Stomach smooth muscle (tissue), 2 donors: ENCODE results near the gene AMBRA1.
A peak's percentile ranks its signal among the peaks of the same experiment; 100 is the strongest.

Source experiments
- H3K27ac ChIP-seq: one replicate; pipeline ENCODE4 v1.7.0; 2013; ENCODE audit warnings: mild to moderate bottlenecking, low read length, inconsistent platforms
- H3K27me3 ChIP-seq, 2 donors: one replicate each; pipeline ENCODE4 v1.7.0; 2013; ENCODE audit warnings: low read length in 2 of 2; ENCODE audit not compliant: insufficient read depth in 2 of 2, control insufficient read depth in 1 of 2
- H3K36me3 ChIP-seq, 2 donors: one replicate each; pipeline ENCODE4 v1.7.0; 2013; ENCODE audit warnings: low read length in 2 of 2; ENCODE audit not compliant: control insufficient read depth in 2 of 2, insufficient read depth in 2 of 2
- H3K4me1 ChIP-seq: one replicate; pipeline ENCODE4 v1.7.0; 2013; ENCODE audit warnings: low read length; ENCODE audit not compliant: control insufficient read depth, insufficient read depth
- H3K4me3 ChIP-seq, 2 donors: one replicate each; pipeline ENCODE4 v1.7.0; 2013; ENCODE audit warnings: low read length in 2 of 2
- H3K9ac ChIP-seq, 2 donors: one replicate each; pipeline ENCODE4 v1.7.0; 2013; ENCODE audit warnings: low read length in 2 of 2, mild to moderate bottlenecking in 1 of 2
- H3K9me3 ChIP-seq, 2 donors: one replicate each; pipeline ENCODE4 v1.7.0; 2013; ENCODE audit warnings: low read length in 2 of 2; ENCODE audit not compliant: control insufficient read depth in 2 of 2
- donor health status: healthy.
- donor health status: Pancreatic carcinoma.

Gene AMBRA1

GRCh38 chr11:46363455-46364005, 230.3 kb downstream of the AMBRA1 start:
- no peaks in the 10 kb centered on the region for H3K9me3 ChIP-seq
- peaks cover 49% of the 10 kb centered on the region for H3K4me1 ChIP-seq
- peak overlapping the region in 1 of 2 donors; percentile 82 for H3K4me3 ChIP-seq
- H3K9ac ChIP-seq, result peak overlapping the region in 1 of 2 donors; percentile 87
- no peaks in the 10 kb centered on the region for H3K27me3 ChIP-seq
- H3K27ac ChIP-seq, result peak overlapping the region; percentile 94
- H3K36me3 ChIP-seq, result peaks cover 6% of the 10 kb centered on the region in 2 donors

GRCh38 chr11:46363031-46363407, 230.8 kb downstream of the AMBRA1 start:
- H3K9me3 ChIP-seq, result no peaks in the 10 kb centered on the region
- peak overlapping the region; percentile 94 for H3K27ac ChIP-seq
- no peaks in the 10 kb centered on the region for H3K27me3 ChIP-seq
- peak overlapping the region in 1 of 2 donors; percentile 82 for H3K4me3 ChIP-seq
- peaks cover 1% of the 10 kb centered on the region in 2 donors for H3K36me3 ChIP-seq
- peaks cover 48% of the 10 kb centered on the region for H3K4me1 ChIP-seq
- peak overlapping the region; percentile 85 to 87 for H3K9ac ChIP-seq

- Histone ChIP-seq H3K27me3 (no peaks in the 10 kb centered on the region), H3K27ac (peak overlapping the region; percentile 94), H3K36me3 (no peaks in the 10 kb centered on the region), H3K9me3 (no peaks in the 10 kb centered on the region), H3K4me3 (peak overlapping the region; percentile 82 to 83), H3K9ac (peak overlapping the region; percentile 85 to 87), H3K4me1 (peaks cover 44% of the 10 kb centered on the region)
Measured at GRCh38 chr11:46362156-46363030, 231.4 kb downstream of the AMBRA1 start.

GRCh38 chr11:46361283-46362155, 232.3 kb downstream of the AMBRA1 start:
- Histone ChIP-seq H3K4me1 (peaks cover 39% of the 10 kb centered on the region), H3K4me3 (peak overlapping the region; percentile 82 to 83), H3K9ac (peak overlapping the region; percentile 85 to 87), H3K27me3 (no peaks in the 10 kb centered on the region), H3K9me3 (no peaks in the 10 kb centered on the region), H3K36me3 (no peaks in the 10 kb centered on the region), H3K27ac (peak overlapping the region; percentile 94)

GRCh38 chr11:46360878-46361277, 232.9 kb downstream of the AMBRA1 start:
- Histone ChIP-seq H3K36me3 (no peaks in the 10 kb centered on the region), H3K4me1 (peaks cover 36% of the 10 kb centered on the region)

GRCh38 chr11:46359953-46360352, 233.9 kb downstream of the AMBRA1 start:
- H3K9ac ChIP-seq, result no peak overlapping the region
- H3K4me3 ChIP-seq, result no peak overlapping the region
- H3K36me3 ChIP-seq, result no peaks in the 10 kb centered on the region
- H3K9me3 ChIP-seq, result no peaks in the 10 kb centered on the region
- peaks cover 36% of the 10 kb centered on the region for H3K4me1 ChIP-seq
- H3K27me3 ChIP-seq, result no peaks in the 10 kb centered on the region
- peak overlapping the region; percentile 94 for H3K27ac ChIP-seq

More at GRCh38 chr11:46360878-46361277, 232.9 kb downstream of the AMBRA1 start:
- Histone ChIP-seq H3K9me3 (no peaks in the 10 kb centered on the region), H3K27ac (peak overlapping the region; percentile 94), H3K4me3 (peak overlapping the region; percentile 82 to 83), H3K9ac (peak overlapping the region; percentile 85 to 87), H3K27me3 (no peaks in the 10 kb centered on the region)

- H3K4me3 ChIP-seq, result no peak overlapping the region
Measured at GRCh38 chr11:46357483-46357936, 236.3 kb downstream of the AMBRA1 start.

GRCh38 chr11:46356924-46357482, 236.8 kb downstream of the AMBRA1 start:
- no peaks in the 10 kb centered on the region for H3K27me3 ChIP-seq
- H3K4me3 ChIP-seq, result no peak overlapping the region
- H3K9me3 ChIP-seq, result no peaks in the 10 kb centered on the region
- peaks cover 24% of the 10 kb centered on the region for H3K4me1 ChIP-seq
- H3K36me3 ChIP-seq, result no peaks in the 10 kb centered on the region
- no peak overlapping the region for H3K9ac ChIP-seq
- no peak overlapping the region for H3K27ac ChIP-seq

More at GRCh38 chr11:46357483-46357936, 236.3 kb downstream of the AMBRA1 start:
- no peaks in the 10 kb centered on the region for H3K9me3 ChIP-seq
- H3K9ac ChIP-seq, result no peak overlapping the region
- H3K27ac ChIP-seq, result no peak overlapping the region
- H3K36me3 ChIP-seq, result no peaks in the 10 kb centered on the region
- H3K4me1 ChIP-seq, result peaks cover 25% of the 10 kb centered on the region
- no peaks in the 10 kb centered on the region for H3K27me3 ChIP-seq

- no peak overlapping the region for H3K27ac ChIP-seq
- no peak overlapping the region for H3K9ac ChIP-seq
- H3K36me3 ChIP-seq, result no peaks in the 10 kb centered on the region
- peaks cover 28% of the 10 kb centered on the region for H3K4me1 ChIP-seq
- H3K27me3 ChIP-seq, result no peaks in the 10 kb centered on the region
- no peak overlapping the region for H3K4me3 ChIP-seq
- no peaks in the 10 kb centered on the region for H3K9me3 ChIP-seq
Measured at GRCh38 chr11:46353698-46354097, 240.1 kb downstream of the AMBRA1 start.
